Lung (tissue), 12 donors: Measurements from ENCODE around the gene KLHL26. TPM values are rescaled to one million over a fixed set of nuclear protein-coding genes. Genes with fewer than 3 reads are reported as not detected.
A peak's percentile ranks its signal among the peaks of the same experiment; 100 is the strongest.

Experiments
- ATAC-seq: fragments of 200-7000 bp; cut with Tn5 transposase; one replicate; pipeline ENCODE4 v1.9.1; 2020; ENCODE audit warnings: moderate number of reproducible peaks; ENCODE audit not compliant: insufficient read depth, low FRiP score
- DNase-seq, 3 donors: peaks; one replicate each; pipeline ENCODE4 v3.0.0-alpha.2; 2013 to 2017
- H3K27ac ChIP-seq, 2 donors: one replicate each; pipeline ENCODE4 v1.5.1; 2013; ENCODE audit warnings: mild to moderate bottlenecking in 2 of 2, moderate library complexity in 2 of 2, control low read depth in 1 of 2, inconsistent platforms in 1 of 2, low read depth in 1 of 2, low read length in 1 of 2
- H3K27me3 ChIP-seq, 3 donors: one replicate each; pipeline ENCODE4 v1.5.1; 2013; ENCODE audit warnings: low read length in 2 of 3; ENCODE audit not compliant: control insufficient read depth in 3 of 3, insufficient read depth in 3 of 3
- H3K36me3 ChIP-seq, 4 donors: one replicate each; pipeline ENCODE4 v1.5.1; 2013; ENCODE audit warnings: low read length in 4 of 4, mild to moderate bottlenecking in 1 of 4, moderate library complexity in 1 of 4; ENCODE audit not compliant: control insufficient read depth in 4 of 4, insufficient read depth in 4 of 4
- H3K4me1 ChIP-seq, 5 donors: one replicate each; pipeline ENCODE4 v1.5.1; 2013; ENCODE audit warnings: low read length in 5 of 5, mild to moderate bottlenecking in 2 of 5, moderate library complexity in 1 of 5; ENCODE audit not compliant: control insufficient read depth in 5 of 5, insufficient read depth in 5 of 5
- H3K4me3 ChIP-seq: one replicate; pipeline ENCODE4 v1.5.1; 2013; ENCODE audit warnings: mild to moderate bottlenecking, control low read depth, moderate library complexity
- H3K9ac ChIP-seq, 2 donors: one replicate each; pipeline ENCODE4 v1.5.1; 2013; ENCODE audit warnings: low read length in 2 of 2, control low read depth in 1 of 2; ENCODE audit not compliant: insufficient read depth in 1 of 2
- H3K9me3 ChIP-seq, 4 donors: one replicate each; pipeline ENCODE4 v1.5.1; 2013; ENCODE audit warnings: low read length in 3 of 4, mild to moderate bottlenecking in 1 of 4, moderate library complexity in 1 of 4; ENCODE audit not compliant: control insufficient read depth in 4 of 4, insufficient read depth in 3 of 4
- WGBS, 2 donors: extraction: QIAGEN DNeasy Blood & Tissue Kit; methylation state at CpG; one replicate each; pipeline ENCODE4 v1.1.7; 2013; 5-methylcytosine and 5-hydroxymethylcytosine counted together
- polyA plus RNA-seq, 2 donors: library from polyadenylated mRNA; stranded (reverse); fragments of 200-250 nt; gene quantifications; one replicate each; pipeline ENCODE4 v1.2.1, GENCODE V29; 2013
- total RNA-seq, 2 donors: library from RNA; depleted of rRNA in 1 of 2; stranded (reverse); fragments of >200 nt in 1 of 2; gene quantifications; one replicate each; pipeline ENCODE4 v1.2.1, GENCODE V29; 2014 to 2021
- TF ChIP-seq, protein P1 (sequence below): IDR thresholded peaks from 2 replicates; pipeline ENCODE4 v1.5.1; 2012; ENCODE audit warnings: mild to moderate bottlenecking; ENCODE audit errors: control extremely low read depth, extremely low read depth
- donor health status: control.
- donor health status: control.
- donor health status: Bipolar disorder and iron deficiency.
- donor health status: healthy.
- donor health status: DM: yes; HTN: yes; CAD: no.

KLHL26 gene
- total and polyA plus RNA-seq, 4 donors: 4.1 to 18.0 (median 8.4) TPM

DNA sequence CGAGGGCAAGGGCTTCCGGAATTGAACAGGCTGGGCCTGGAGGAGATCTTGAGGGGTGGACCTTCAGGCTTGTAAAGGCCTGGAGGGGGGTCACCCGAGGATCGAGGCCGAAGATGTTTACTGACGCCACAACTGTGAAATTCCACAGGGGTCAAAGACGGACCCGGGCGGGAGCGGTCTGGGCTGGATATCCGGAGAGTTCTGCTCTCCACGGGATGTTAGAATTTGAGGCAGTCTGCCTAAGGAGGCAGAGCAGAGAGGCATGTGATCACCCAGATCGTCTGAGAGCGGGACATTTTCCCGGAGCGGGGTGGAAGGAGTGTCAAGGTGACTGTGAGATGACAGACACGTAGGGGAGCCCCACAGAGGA is 13.2 kb downstream of the KLHL26 start:
- Histone ChIP-seq H3K9me3 (no peaks in the 10 kb centered on the region), H3K27ac (peak overlapping the region; percentile 61 to 83), H3K9ac (no peak overlapping the region), H3K27me3 (no peaks in the 10 kb centered on the region), H3K4me1 (peaks cover 0 to 36% (median 20%) of the 10 kb centered on the region in 5 donors), H3K36me3 (no peaks in the 10 kb centered on the region), H3K4me3 (no peak overlapping the region)
- no peak for ATAC-seq
- TF ChIP-seq, protein P1, sequence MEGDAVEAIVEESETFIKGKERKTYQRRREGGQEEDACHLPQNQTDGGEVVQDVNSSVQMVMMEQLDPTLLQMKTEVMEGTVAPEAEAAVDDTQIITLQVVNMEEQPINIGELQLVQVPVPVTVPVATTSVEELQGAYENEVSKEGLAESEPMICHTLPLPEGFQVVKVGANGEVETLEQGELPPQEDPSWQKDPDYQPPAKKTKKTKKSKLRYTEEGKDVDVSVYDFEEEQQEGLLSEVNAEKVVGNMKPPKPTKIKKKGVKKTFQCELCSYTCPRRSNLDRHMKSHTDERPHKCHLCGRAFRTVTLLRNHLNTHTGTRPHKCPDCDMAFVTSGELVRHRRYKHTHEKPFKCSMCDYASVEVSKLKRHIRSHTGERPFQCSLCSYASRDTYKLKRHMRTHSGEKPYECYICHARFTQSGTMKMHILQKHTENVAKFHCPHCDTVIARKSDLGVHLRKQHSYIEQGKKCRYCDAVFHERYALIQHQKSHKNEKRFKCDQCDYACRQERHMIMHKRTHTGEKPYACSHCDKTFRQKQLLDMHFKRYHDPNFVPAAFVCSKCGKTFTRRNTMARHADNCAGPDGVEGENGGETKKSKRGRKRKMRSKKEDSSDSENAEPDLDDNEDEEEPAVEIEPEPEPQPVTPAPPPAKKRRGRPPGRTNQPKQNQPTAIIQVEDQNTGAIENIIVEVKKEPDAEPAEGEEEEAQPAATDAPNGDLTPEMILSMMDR: no peak
- 20 to 33% methylated on average over 17 of the region's 17 CpGs for WGBS, 2 donors
- DNase-seq: peak; percentile 61 to 64 (median 63)

DNA sequence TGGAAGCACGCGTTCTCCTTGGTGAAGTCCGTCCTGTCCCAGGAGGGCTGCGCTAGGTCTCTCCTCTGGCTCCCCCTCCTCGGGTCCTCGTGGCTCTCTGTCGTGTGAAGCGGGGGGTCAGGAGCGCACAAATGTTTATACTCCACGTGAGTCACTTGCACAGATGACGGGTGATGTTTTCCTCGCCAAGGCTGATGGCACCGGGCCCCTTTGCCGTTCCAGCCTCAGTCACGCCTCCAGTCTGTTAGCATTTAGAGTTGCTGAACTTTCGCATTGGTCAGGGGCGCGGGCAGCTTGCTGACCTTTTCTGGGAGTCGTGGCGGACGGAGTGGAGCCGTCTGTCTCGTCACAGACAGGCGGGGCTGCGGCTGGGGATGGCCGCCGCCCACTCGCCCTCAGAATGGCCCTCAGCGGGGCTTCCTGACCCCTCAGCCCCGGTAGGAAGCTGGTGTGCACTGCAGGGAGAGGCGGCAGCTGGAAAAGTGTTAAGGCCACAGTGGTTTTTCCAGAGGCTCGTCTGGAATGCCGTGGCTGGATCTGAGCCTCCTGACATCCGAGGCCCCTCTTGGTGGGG is 13.7 kb downstream of the KLHL26 start:
- ATAC-seq: peak; percentile 49
- peak; percentile 57 to 67 (median 66) for DNase-seq
- no peak overlapping the region for H3K4me3 ChIP-seq
- H3K9ac ChIP-seq: no peak overlapping the region
- H3K27ac ChIP-seq: peak overlapping the region; percentile 61 to 83
- WGBS, 2 donors: 50 to 73% methylated on average over 34 of the region's 34 CpGs
- H3K27me3 ChIP-seq: no peaks in the 10 kb centered on the region
- no peaks in the 10 kb centered on the region for H3K36me3 ChIP-seq
- H3K9me3 ChIP-seq: no peaks in the 10 kb centered on the region
- TF ChIP-seq, protein P1: no peak
- H3K4me1 ChIP-seq: peaks cover 0 to 36% (median 18%) of the 10 kb centered on the region in 5 donors

DNA sequence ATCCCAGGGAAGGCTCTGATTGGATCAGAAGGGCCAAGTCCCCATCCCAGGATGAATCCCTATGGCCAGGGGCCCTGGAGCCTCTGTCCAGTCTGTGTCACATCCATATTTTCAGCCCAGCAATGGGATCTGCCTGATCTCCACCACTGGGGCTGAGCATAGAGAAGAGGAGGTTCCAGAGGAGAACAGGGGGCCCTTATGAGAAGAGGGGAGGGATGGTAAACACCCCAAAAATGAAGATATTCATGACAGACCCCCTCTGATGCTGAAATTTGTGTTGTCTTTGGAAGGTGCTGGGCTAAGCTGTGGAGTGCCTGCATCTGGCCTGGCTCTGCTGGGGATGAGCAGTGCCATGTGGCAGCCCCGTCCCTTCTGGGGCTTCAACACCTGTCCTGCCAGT is 14.5 kb downstream of the KLHL26 start:
- TF ChIP-seq, protein P1: no peak
- H3K27ac ChIP-seq: peak overlapping the region; percentile 43 to 83
- peaks cover 0 to 2% (median 0%) of the 10 kb centered on the region in 4 donors for H3K36me3 ChIP-seq
- H3K9me3 ChIP-seq: no peaks in the 10 kb centered on the region
- H3K27me3 ChIP-seq: no peaks in the 10 kb centered on the region
- ATAC-seq: no peak
- 77 to 83% methylated on average over 1 of the region's 1 CpG for WGBS, 2 donors
- DNase-seq: no peak
- peaks cover 0 to 35% (median 21%) of the 10 kb centered on the region in 5 donors for H3K4me1 ChIP-seq
- no peak overlapping the region for H3K9ac ChIP-seq
- H3K4me3 ChIP-seq: no peak overlapping the region

DNA sequence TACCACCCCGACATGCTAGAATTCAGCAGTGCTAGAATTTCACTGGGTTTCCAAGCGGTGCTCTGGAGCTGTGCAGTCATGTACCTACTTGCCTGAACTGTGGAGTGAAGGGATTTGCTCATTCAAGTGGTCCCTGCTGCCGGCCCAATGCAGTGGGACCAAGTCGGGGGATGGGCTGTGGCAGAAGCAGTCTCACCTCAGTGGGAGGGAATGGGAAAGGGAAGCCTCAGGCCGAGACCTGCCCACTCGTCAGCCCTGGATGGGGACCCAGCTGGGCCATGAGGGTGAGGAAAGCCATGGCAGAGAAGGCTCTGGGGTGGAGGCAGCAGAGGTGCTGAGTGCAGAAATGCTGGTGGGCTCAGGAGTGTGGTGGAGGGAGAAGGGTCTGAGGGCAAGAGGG is 14.9 kb downstream of the KLHL26 start:
- Histone ChIP-seq H3K4me1 (peaks cover 0 to 32% (median 19%) of the 10 kb centered on the region in 5 donors), H3K36me3 (peaks cover 0 to 2% (median 0%) of the 10 kb centered on the region in 4 donors), H3K27ac (no peak overlapping the region), H3K9me3 (no peaks in the 10 kb centered on the region), H3K4me3 (no peak overlapping the region), H3K9ac (no peak overlapping the region), H3K27me3 (no peaks in the 10 kb centered on the region)
- 89 to 94% methylated on average over 6 of the region's 6 CpGs for WGBS, 2 donors
- DNase-seq: no peak
- TF ChIP-seq, protein P1: no peak
- no peak for ATAC-seq
